ENCODE data around the gene NDUFA9.

Gene NDUFA9

GRCh38 chr12:4645023-4645422 lies 3.9 kb upstream of the NDUFA9 start:
- Histone ChIP-seq H3K9ac (no peak overlapping the region), H2AFZ (ENCODE audit: low read depth) (no peak overlapping the region), H3K27me3 (ENCODE audit: insufficient read depth, low read depth) (no peaks in the 10 kb centered on the region), H3K4me1 (ENCODE audit: low read depth, poor library complexity, severe bottlenecking) (peaks cover 11% of the 10 kb centered on the region), H3K27ac (no peak overlapping the region), H3K79me2 (ENCODE audit: insufficient read depth, low read depth) (peaks cover 12% of the 10 kb centered on the region), H3K4me2 (no peak overlapping the region), H3K36me3 (ENCODE audit: insufficient read depth) (no peaks in the 10 kb centered on the region), H3K4me3 (IDR thresholded peaks at IDR 0.05; ENCODE audit: insufficient read depth, low read depth, low read length) (no peak overlapping the region), H4K20me1 (ENCODE audit: insufficient read depth) (no peaks in the 10 kb centered on the region)
- TF ChIP-seq CTCF (conservative IDR thresholded peaks at IDR 0.05; ENCODE audit: low read depth, low read length) = no peak

DNA sequence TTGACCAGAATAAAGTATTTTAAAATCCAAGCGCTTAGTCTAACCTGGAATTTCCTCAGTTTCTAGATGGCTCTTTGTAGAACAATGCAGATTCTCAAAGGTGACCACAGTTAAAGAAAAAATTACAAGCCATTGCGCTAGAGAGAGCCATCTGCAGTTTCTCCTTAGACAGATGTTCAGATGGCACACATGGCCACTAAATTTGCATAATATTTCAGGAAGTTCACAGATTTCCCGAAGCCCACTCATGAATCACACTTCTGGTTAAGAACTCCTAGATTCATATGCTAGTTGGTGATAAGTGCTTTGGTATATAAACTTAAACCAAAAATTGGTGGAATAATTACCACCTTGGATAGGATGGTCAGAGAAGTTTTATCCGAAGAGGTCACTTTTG lies 812 bp upstream of the NDUFA9 start:
- peak overlapping the region; percentile 91 for H3K9ac ChIP-seq
- TF ChIP-seq CTCF (conservative IDR thresholded peaks at IDR 0.05; ENCODE audit: low read depth, low read length) = no peak
- no peaks in the 10 kb centered on the region for H3K27me3 ChIP-seq (ENCODE audit: insufficient read depth, low read depth)
- peak overlapping the region; percentile 84 for H3K4me2 ChIP-seq
- H3K4me3 ChIP-seq (IDR thresholded peaks at IDR 0.05; ENCODE audit: insufficient read depth, low read depth, low read length) = no peak overlapping the region
- no peaks in the 10 kb centered on the region for H3K36me3 ChIP-seq (ENCODE audit: insufficient read depth)
- peak overlapping the region; percentile 89 for H2AFZ ChIP-seq (ENCODE audit: low read depth)
- H4K20me1 ChIP-seq (ENCODE audit: insufficient read depth) = no peaks in the 10 kb centered on the region
- H3K79me2 ChIP-seq (ENCODE audit: insufficient read depth, low read depth) = peaks cover 35% of the 10 kb centered on the region
- peaks cover 29% of the 10 kb centered on the region for H3K4me1 ChIP-seq (ENCODE audit: low read depth, poor library complexity, severe bottlenecking)
- peak overlapping the region; percentile 76 for H3K27ac ChIP-seq

- H3K9ac ChIP-seq = peak overlapping the region; percentile 91
- H3K79me2 ChIP-seq (ENCODE audit: insufficient read depth, low read depth) = peaks cover 46% of the 10 kb centered on the region
- no peak for TF ChIP-seq CTCF (conservative IDR thresholded peaks at IDR 0.05; ENCODE audit: low read depth, low read length)
- peak overlapping the region; percentile 89 for H2AFZ ChIP-seq (ENCODE audit: low read depth)
- H4K20me1 ChIP-seq (ENCODE audit: insufficient read depth) = no peaks in the 10 kb centered on the region
- H3K36me3 ChIP-seq (ENCODE audit: insufficient read depth) = no peaks in the 10 kb centered on the region
- H3K27ac ChIP-seq = peak overlapping the region; percentile 76
- H3K4me1 ChIP-seq (ENCODE audit: low read depth, poor library complexity, severe bottlenecking) = peaks cover 38% of the 10 kb centered on the region
- H3K4me3 ChIP-seq (IDR thresholded peaks at IDR 0.05; ENCODE audit: insufficient read depth, low read depth, low read length) = peak overlapping the region; percentile 11
- peak overlapping the region; percentile 93 for H3K4me2 ChIP-seq
- no peaks in the 10 kb centered on the region for H3K27me3 ChIP-seq (ENCODE audit: insufficient read depth, low read depth)
These were observed 396 bp downstream of the NDUFA9 start for GRCh38 chr12:4649358-4649661.

DNA sequence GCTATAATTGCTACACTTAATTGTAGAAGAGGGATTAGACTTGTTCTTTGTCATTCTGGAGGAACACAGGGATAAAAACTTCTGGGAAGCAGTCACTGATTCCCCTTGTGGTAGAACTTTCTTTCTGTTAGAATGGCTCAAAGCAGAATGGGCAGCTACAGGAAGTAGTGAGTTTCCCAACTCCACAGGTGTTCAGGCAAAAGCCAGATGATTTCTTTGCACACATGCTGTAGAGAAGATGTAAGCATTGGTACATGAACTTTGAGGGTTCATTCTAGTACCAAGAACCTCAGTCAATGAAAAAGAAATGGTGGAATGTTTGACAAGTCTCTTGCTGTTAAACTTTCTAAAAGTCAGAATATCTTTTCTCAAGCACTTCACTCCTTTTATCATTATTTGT lies 4.3 kb downstream of the NDUFA9 start:
- Histone ChIP-seq H4K20me1 (ENCODE audit: insufficient read depth) (no peaks in the 10 kb centered on the region), H3K4me1 (ENCODE audit: low read depth, poor library complexity, severe bottlenecking) (peaks cover 31% of the 10 kb centered on the region), H3K27ac (no peak overlapping the region), H3K4me3 (IDR thresholded peaks at IDR 0.05; ENCODE audit: insufficient read depth, low read depth, low read length) (no peak overlapping the region), H3K27me3 (ENCODE audit: insufficient read depth, low read depth) (no peaks in the 10 kb centered on the region), H3K4me2 (no peak overlapping the region), H3K36me3 (ENCODE audit: insufficient read depth) (no peaks in the 10 kb centered on the region; the same call in 1 of the 2 replicates), H3K79me2 (ENCODE audit: insufficient read depth, low read depth) (peaks cover 46% of the 10 kb centered on the region), H3K9ac (no peak overlapping the region), H2AFZ (ENCODE audit: low read depth) (no peak overlapping the region)
- no peak for TF ChIP-seq CTCF (conservative IDR thresholded peaks at IDR 0.05; ENCODE audit: low read depth, low read length)

All from KMS-11 (cell line).